NCI-H69 (cell line): ENCODE data around the gene BCOR.
A peak's percentile ranks its signal among the peaks of the same experiment; 100 is the strongest.

Source experiments
- DNase-seq: peaks from one replicate; lab custom pipeline; 2025; lab: John Stamatoyannopoulos, UW

The BCOR gene

GRCh38 chrX:40084471-40085101, 13.2 kb downstream of the BCOR start:
- DNase-seq = no peak

GRCh38 chrX:40083979-40084359, 13.8 kb downstream of the BCOR start:
- no peak for DNase-seq

GRCh38 chrX:40083120-40083978, 14.4 kb downstream of the BCOR start:
- DNase-seq = peak; percentile 17

GRCh38 chrX:40082447-40083119, 15.2 kb downstream of the BCOR start:
- no peak for DNase-seq

GRCh38 chrX:40081679-40082068, 16.1 kb downstream of the BCOR start:
- DNase-seq = peak; percentile 53

- DNase-seq = no peak
Observed at GRCh38 chrX:40080894-40081678, 16.7 kb downstream of the BCOR start.

- DNase-seq = no peak
Observed at GRCh38 chrX:40079572-40079971, 18.2 kb downstream of the BCOR start.

GRCh38 chrX:40078489-40079227, 19.1 kb downstream of the BCOR start:
- no peak for DNase-seq

- DNase-seq = no peak
Observed at GRCh38 chrX:40077906-40078305, 19.9 kb downstream of the BCOR start.

- DNase-seq = no peak
Observed at GRCh38 chrX:40076750-40077575, 20.8 kb downstream of the BCOR start.

- no peak for DNase-seq
Observed at GRCh38 chrX:40074959-40075332, 22.8 kb downstream of the BCOR start.

- no peak for DNase-seq
Observed at GRCh38 chrX:40074080-40074958, 23.4 kb downstream of the BCOR start.

- no peak for DNase-seq
Observed at GRCh38 chrX:40073439-40074054, 24.2 kb downstream of the BCOR start.

- no peak for DNase-seq
Observed at GRCh38 chrX:40072246-40072645, 25.5 kb downstream of the BCOR start.

GRCh38 chrX:40068048-40068447, 29.7 kb downstream of the BCOR start:
- DNase-seq = peak; percentile 39

- no peak for DNase-seq
Observed at GRCh38 chrX:40066700-40067099, 31.1 kb downstream of the BCOR start.

GRCh38 chrX:40065296-40066046, 32.3 kb downstream of the BCOR start:
- DNase-seq = no peak

- DNase-seq = no peak
Observed at GRCh38 chrX:40064055-40064597, 33.6 kb downstream of the BCOR start.
